GM12864 (cell line): ENCODE data around the gene MROH7.

Source experiments
- DNase-seq: peaks from one replicate; pipeline ENCODE4 v3.0.0-alpha.2; 2011; ENCODE audit warnings: low read depth
- H3K4me3 ChIP-seq: 2 replicates; pipeline ENCODE4 v1.5.1; 2011; ENCODE audit warnings: mild to moderate bottlenecking, low read depth, low read length, control low read depth
- TF ChIP-seq, protein P1 (sequence below): IDR thresholded peaks from 2 replicates; pipeline ENCODE4 v1.5.1; 2011; ENCODE audit warnings: low read depth, mild to moderate bottlenecking, moderate library complexity, low read length, control low read depth, inconsistent platforms; ENCODE audit errors: missing control alignments

Gene MROH7

DNA sequence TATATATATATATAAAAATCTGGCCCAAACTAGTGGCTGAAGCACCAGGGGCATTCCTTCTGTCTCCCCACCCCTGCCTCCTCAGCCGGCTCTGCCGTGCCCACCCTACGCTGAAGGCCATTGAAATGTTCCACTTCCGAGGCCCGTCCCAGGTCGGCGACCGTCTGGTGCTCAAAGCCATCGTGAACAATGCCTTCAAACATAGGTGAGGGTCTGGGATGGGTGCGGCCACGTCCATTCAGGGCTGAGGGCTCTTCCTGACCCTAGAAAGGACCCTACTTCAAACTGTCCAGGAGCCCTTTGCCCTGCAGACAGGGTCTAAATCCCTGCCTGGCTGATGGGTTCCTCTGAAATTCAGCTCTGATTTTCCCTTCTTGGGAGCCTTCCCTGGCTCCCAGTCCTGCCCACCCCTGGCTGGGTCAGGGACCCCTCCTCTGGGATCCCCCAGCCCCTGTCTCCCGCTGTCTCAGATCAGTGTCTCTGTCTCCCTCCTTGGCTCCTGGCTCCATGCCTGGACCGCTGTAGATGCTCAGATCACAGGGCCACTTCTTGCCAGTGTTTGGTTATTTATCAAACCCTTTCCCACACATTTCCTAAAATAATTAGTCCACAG lies 42.3 kb upstream of the MROH7 start:
- no peak for DNase-seq
- TF ChIP-seq, protein P1, sequence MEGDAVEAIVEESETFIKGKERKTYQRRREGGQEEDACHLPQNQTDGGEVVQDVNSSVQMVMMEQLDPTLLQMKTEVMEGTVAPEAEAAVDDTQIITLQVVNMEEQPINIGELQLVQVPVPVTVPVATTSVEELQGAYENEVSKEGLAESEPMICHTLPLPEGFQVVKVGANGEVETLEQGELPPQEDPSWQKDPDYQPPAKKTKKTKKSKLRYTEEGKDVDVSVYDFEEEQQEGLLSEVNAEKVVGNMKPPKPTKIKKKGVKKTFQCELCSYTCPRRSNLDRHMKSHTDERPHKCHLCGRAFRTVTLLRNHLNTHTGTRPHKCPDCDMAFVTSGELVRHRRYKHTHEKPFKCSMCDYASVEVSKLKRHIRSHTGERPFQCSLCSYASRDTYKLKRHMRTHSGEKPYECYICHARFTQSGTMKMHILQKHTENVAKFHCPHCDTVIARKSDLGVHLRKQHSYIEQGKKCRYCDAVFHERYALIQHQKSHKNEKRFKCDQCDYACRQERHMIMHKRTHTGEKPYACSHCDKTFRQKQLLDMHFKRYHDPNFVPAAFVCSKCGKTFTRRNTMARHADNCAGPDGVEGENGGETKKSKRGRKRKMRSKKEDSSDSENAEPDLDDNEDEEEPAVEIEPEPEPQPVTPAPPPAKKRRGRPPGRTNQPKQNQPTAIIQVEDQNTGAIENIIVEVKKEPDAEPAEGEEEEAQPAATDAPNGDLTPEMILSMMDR = no peak
- H3K4me3 ChIP-seq = no peak overlapping the region

DNA sequence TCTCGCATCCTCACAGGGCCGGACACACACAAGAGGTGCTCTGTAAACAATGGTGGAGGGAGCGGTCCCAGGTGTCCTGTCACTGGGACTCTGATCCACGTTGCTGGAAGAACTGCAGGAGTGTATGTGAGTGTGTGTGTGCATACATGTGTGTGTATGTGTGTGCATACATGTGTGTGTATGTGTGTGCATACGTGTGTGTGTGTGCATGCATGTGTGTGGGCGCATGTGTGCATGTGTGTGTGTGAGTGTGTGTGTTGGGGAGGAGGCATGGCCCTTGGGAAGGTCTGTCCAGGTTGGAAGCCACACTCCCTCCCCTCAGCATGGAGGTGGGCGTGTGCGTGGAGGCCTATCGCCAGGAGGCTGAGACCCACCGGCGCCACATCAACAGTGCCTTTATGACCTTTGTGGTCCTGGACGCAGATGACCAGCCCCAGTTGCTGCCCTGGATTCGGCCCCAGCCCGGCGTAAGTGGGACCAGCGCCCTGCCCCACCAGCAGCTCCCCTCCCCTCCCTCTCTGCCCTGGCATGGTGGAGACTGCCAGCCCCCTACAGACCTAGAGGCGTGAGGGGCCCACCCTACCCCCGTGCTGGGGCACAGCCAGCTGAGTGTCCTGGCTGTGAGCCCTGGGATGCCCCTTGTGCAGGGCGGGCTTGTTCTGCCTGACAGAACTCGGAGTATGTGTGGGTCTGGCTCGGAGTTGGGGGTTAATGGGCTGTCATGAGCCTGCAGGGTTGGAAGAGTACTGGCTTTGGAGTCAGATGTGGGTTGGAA lies 40.5 kb upstream of the MROH7 start:
- H3K4me3 ChIP-seq = no peak overlapping the region
- DNase-seq = no peak
- TF ChIP-seq, protein P1 = no peak

GRCh38 chr1:54601730-54602129 lies 39.9 kb upstream of the MROH7 start:
- no peak for DNase-seq
- TF ChIP-seq, protein P1 = no peak
- H3K4me3 ChIP-seq = no peak overlapping the region

DNA sequence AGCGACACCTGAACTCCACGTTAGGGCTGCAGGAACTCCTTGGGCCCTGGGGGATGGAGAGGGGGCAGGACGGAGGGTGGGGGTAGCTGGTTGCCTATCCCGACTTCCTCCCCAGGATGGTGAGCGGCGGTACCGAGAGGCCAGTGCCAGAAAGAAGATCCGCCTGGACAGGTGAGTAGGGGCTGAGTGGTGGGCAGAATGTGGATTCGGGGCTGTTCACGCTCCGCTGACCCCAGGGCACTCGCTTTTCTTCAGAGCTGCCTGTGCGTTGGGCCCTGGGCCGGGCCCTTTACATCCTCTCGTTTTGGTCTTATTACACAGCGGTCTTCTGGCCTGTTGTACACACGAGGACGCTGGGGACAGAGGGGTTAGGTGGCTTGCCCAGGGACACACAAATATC lies 39.0 kb upstream of the MROH7 start:
- TF ChIP-seq, protein P1 = no peak

GRCh38 chr1:54603241-54603640 lies 38.3 kb upstream of the MROH7 start:
- no peak overlapping the region for H3K4me3 ChIP-seq
- TF ChIP-seq, protein P1 = no peak
- no peak for DNase-seq

More for the DNA sequence above, 39.0 kb upstream of the MROH7 start:
- H3K4me3 ChIP-seq = no peak overlapping the region
- DNase-seq = no peak

- H3K4me3 ChIP-seq = no peak overlapping the region
- TF ChIP-seq, protein P1 = no peak
- DNase-seq = no peak
Observed at GRCh38 chr1:54604051-54604450, 37.5 kb upstream of the MROH7 start.
